SIG-M5 treated with dmso at 0.1 percent for 504 hours (cell line): ENCODE data around the gene LAMA3.

Experiments used
- DNase-seq: peaks from one replicate; lab custom pipeline; 2025; ENCODE audit not compliant: unreplicated experiment; lab: John Stamatoyannopoulos, UW

The LAMA3 gene

DNA sequence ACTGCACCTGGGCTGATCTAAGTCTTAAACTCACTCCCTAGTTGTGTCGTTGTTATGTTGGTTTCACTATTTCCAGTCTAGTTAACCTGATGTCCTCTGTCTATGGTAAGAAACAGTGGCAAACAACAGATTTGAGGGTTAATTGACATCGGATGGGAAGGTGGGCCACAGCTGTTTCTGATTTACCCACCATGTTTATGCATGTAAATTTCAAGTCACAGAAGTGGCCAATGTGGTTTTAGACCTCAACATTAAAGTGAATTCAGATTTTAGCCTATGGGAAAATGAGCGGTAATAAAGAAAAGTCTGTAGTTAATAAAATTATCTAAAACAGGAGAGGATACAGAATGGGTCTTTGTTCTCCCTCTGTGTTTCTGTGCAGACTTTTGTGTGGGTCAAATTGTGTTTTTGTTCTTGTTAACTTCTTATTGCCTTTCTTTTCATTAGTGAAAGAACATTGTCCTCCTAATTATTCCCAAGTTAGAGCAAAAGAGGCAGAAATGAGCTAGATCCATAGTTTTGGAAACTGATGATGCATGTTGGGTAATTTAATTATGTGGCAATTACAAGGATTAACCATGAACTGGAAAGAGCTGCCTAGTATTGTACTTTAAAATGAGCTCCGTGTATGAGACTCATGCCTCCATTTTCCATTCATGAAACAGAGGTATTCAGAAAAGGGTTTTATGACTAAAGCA, 83.2 kb downstream of the LAMA3 start:
- no peak for DNase-seq

DNA sequence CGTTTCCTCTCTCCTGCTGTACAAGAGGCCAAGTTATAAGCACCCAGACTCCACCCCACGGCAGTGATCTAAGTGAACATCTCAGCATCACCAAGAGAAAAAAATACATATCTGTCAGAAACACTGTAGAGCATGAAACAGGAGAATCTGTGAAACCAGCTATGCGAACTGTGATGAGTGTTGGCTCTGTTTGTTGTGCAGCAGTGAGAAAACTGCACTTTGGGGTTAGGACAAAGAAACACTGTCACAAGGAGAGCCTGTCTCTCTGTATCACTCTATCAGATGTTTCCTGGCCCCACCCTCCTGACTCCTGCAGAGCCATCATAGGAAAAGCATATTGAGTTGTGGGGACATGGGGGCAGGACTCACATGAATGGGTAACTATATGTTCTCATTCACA, 87.1 kb downstream of the LAMA3 start:
- DNase-seq = no peak

DNA sequence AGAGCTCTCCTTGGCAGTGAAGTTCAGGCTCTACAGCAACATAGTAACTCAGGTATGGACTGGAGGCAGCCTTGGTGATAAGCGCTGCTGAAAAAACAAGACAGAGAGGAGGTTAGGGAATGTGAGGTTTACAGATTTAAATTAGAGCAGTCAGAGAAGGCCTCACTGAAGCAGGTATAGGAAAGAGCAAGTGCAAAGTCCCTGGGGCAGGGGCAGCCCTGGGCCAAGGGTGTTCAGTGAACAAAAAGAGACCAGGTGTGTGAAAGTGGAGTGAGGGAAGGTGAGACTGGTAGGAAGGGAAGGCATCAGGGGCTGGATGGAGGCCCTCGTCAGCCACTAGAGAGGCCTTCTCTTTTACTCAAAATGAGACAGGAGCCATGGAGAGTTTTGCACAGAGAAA, 89.6 kb downstream of the LAMA3 start:
- no peak for DNase-seq

DNA sequence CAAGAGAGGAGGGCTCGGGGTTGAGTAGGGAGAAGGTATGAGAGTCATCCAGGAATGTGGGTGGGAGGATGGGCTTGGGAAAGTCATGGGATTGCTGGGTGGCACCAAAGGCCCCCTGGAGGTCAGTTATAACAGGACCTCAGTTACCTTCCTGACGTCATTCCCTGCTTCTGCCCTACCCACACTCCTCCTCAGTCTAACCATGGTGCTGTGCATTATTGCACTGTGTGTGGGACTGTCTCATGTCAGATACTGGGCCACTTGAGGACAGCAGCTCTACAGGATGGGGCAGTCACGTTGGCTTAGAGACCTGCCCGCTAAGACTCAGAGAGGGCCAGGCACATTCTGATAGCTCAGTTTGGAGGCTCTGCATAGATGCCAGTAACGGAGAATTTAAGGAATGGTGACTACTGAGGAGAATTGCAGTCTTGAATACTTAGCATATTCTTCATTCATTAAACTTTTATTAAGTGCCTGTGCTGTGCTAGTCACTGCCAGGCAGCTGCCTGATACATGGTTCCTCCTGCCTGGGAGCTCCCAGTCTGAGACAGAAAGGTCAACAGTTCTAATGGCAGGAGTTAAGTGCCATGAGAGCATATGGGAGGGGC, 90.5 kb downstream of the LAMA3 start:
- no peak for DNase-seq

DNA sequence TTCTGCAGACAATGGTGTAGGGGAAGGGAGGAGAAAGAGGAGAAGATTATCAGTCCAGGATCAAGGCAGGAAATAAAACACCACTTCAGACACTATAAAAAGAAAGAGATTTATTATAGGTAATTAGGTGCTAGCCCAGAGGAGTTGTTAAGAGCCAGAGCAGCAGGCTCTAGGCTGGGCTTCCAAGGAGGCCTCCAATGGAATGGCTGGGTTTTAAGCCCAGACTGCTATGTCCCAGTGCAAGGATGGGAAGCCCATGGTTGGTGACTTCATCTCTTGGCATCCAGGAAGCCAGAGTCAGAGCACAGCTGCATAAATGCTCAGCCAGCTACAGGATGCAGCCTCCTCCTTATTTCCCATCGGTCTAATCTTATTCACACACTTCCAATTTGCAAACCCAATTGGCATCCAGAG, 95.6 kb downstream of the LAMA3 start:
- DNase-seq = no peak

DNA sequence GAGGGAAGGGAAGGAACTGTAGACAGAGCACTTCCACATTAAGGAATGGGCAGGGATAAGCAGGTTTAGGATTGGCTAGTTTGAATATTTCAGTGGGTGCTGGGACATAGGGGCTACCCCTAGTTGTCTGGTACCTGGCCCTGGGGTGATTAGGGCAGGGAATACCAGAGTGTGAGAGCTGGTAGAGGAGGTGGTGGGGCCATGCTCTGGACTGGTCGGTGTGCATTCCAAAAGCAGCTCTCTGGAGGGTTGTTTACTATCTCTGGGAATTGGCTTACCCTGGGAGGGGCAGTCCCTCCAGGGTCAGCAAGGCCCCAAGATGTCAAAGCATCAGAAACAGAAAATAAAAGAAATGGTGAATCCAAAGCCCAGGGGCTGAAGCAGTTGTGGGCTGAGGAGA, 103.8 kb downstream of the LAMA3 start:
- no peak for DNase-seq

DNA sequence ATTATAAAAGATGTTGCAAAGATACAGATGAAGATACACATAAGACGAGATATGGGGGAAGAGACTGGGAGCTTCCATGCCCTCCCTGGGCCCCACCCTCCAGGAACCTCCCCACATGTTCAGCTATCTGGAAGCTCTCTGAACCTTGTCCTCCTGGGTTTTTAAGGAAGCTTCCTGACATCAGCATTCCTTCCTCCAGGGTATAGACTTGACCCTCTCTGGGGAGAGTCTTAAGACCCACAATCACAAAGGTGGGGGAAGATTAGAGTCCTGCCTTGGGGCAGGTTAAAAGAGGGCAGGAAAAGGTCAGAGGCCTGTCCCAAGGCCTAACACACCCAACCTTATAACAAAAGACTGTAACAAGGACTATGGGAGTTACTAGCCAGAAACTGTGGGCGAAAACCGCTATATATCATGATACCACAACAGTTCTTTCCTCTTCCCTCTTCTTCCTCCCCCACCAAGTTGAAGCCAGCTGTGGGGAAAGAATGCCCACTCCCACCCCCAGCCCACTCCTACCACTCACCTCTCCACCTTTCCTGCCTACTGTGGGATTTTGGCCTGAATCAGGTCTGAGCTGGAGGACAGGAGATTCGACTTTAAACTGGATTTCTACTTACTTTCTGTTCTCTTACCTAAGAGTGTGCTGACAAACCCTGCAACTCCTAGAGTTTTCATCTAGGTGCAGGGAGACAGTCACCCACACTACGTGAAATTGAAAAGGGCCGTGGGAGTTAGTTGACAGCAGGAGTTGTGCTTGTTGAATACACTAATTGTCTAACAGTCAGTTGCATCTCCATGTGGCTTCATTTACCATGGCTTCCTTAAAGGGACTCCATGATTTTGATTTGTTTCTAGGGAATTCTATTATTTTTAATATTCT, 105.0 kb downstream of the LAMA3 start:
- DNase-seq = no peak

DNA sequence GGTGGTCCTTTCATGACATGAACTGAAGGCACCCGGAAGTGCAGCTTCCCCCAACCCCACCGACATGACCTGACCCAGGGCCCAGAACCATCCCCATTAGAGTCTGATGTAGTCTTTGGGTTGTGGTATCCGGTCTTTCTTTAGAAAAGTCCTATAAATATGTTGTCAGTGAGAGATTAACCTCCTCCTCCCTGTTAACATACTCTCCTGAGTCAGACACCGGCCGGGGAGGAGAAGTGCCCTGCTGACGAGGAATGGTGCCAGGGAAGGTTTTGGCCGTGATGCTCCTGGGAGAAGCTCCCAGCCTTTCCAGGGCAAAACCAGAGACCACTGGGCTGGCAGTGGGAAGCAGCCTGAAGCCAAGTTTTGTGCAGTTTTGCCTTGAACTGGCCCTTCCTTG, 109.0 kb downstream of the LAMA3 start:
- DNase-seq = no peak

DNA sequence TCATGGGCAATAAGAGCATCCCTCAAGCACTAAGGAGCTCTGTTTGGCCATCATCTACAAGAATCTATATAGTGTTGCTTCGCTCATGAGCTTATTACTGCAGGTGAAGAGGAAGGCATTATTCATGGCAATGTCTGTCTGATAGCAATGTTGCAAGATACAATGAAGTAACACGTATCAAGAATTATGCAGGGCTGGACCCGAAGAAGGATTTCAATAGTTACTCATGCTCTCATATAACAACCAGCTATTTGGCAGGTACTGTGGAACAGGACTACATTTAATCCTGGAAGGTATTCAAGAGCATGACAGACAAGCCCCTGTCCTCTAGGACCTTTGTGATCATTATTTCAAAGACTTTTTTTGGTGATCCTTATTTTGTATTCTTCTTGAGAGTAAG, 109.6 kb downstream of the LAMA3 start:
- no peak for DNase-seq

DNA sequence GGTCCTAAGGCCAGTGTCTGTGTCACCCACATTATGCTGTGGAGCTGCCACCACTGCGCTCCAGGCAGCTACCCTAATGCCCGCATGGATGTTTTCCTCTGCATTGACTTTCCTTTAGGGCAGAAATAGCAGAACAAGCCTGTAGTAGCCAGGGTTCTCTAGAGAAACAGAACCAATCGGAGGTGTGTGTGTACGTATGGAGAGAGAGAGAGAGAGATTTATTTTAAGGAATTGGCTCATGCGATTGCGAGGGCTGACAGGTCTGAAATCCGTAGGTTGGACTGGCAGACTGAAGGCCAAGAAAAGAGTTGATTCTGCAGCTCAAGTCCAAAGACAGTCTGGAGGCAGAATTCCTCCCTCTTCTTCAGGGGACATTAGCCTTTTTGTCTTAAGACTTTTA, 110.3 kb downstream of the LAMA3 start:
- no peak for DNase-seq

DNA sequence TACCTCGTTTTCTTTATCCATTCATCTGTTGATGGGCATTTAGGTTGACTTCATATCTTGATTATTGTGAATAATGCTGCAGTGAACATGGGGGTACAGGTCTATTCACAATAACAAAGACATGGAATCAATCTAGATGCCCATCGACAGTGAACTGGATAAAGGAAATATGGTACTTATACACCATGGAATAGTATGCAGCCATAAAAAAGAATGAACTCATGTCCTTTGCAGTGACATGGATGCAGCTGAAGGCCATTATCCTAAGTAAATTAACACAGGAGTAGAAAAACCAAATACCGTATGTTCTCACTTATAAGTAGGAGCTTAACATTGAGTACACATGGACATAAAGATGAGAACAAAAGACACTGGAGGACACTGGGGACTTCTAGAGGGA, 111.6 kb downstream of the LAMA3 start:
- no peak for DNase-seq

DNA sequence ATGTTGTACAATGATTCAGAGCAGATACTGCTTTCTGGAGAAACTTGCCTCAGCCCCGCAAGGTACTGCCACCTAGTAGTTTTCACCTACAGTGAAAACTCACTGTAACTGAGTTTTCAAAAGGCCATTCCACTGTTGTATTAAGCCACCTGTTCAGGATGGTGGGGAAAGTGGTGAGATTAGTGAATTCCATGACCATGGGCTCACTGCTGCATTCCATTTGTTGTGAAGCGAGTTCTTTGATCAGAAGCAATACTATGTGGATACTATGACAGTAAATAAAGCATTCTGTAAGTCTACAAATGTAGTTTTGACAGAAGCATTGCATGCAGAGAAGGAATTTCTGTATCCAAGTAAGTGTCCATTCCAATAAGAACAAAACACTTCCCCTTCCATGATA, 113.6 kb downstream of the LAMA3 start:
- no peak for DNase-seq

DNA sequence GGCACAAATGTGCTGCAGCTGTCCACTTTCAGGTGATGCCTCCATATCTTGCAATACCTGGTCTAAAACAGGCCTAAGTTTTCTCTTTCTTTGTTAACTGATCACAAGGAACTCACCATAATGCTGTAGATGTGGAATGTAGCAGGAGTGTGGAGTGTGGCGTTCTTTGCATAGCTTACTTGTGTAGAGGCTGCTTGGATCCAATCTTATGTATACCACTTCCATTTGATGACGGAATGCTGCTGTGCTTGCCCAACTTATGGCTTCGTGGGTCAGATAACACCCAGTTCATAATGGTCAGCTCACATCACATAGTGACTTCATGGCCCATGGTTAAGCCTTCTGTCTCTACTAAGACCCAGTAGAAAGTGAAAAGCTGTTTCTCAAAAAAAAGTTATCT, 114.5 kb downstream of the LAMA3 start:
- no peak for DNase-seq

DNA sequence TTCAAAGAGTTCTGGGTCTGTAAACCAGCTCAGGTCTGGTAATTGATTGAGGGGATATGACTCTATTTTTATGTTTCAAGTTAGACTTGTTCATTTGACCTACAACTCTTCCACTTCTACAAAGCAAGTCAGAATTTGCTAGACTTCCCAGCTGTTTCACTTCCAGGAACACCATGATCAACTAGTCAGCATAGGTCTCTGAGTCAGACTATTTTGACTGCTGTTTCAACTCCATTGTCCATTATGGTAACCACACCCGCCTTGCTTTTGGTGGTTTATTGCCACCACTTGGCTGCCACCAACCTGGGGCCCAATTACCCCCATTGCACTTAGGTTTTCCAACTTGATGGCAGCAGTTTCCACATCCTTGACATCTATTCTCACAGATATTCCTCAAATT, 116.6 kb downstream of the LAMA3 start:
- no peak for DNase-seq

DNA sequence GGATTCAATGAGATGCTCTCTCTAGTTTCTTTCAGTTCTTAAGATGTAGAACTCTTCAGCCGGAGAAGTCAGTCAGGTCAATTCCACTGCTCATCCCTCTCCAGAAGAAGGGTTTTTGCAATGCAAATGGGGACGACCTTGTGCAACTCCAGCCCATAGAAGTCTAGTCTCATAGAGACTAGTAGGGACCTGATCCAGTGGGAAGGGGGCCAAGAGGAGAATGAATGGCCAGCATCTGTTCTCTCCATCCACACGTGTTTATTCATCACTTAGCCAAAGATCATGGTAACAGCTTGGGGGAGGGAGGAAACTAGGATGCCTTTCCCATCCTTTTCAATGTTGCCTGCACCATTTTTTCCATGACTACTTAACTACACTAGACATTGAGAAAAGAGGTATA, 120.2 kb downstream of the LAMA3 start:
- DNase-seq = no peak

DNA sequence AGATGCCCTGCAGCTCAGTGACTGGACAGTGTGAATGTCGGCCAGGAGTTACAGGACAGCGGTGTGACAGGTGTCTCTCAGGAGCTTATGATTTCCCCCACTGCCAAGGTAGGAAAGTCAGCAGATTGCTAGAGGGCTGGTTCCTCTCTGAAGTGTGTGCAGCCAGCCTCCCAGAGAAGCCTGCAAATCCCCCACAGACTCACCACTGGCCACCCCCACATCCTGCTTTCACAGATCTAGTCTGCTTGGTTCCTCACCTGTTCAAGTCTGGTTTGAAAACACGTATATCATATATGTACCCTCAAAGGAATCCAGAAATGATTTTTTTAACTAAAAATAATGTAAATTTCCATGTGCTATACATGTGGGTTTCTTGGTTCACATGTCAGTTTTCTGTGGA, 121.1 kb downstream of the LAMA3 start:
- DNase-seq = no peak

DNA sequence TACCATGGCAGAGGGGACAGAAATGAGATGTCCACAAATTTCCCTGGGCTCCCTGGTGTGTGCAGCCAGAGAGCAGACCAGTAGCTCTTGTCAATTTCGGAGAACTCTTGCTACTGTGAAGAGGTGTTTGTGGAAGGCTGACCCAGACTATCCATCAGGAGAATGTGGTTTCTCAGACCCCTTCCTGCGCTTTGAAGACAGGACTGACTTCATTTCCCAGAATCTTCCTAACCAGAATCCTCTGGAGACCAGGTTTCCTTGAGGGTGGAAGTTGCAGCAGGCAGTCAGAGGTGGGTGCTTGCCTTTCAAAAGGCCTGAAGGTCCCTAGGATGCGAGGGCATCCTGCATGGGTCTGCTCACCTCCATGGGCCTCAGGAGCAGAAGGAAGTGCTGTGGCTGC, 121.9 kb downstream of the LAMA3 start:
- DNase-seq = no peak

DNA sequence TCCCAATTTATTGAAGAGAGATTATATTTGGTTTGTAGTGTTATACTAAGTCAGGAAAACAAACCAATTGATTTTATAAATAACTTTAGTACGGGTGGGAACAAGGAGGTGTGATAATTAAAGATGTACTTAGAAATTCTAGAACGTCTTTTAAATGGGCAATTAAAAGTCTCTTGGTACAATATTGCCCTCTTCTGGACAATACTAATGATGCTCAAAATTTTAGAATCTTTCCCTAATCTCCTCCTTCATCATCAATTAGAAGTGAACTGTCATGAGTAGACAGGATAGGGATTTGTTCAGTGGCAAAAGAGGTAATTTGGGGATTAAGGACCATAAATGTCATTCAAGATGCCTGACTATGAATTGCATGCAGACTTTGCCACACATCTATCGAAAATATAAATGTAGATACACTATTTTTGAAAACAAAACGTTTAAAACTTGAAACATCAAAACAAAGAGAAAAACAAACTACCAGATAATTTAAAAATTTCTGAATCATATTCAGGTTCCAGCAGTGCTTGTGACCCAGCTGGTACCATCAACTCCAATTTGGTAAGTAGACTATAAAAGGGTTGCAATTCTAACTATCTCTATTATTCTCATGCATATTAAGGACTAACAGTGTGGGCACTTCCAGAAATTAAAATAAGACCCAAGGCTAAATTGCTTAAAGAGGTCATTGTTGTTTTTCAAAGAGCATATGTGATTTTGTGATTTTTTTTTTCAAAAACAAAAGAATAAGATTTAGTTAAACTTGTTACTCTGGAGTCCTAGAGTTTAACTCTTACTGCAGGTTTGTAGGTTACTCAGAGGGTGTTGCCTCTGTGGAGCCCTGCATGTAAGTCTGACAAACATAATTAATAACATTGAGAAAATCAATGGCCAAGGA, 123.5 kb downstream of the LAMA3 start:
- DNase-seq = peak; percentile 50

DNA sequence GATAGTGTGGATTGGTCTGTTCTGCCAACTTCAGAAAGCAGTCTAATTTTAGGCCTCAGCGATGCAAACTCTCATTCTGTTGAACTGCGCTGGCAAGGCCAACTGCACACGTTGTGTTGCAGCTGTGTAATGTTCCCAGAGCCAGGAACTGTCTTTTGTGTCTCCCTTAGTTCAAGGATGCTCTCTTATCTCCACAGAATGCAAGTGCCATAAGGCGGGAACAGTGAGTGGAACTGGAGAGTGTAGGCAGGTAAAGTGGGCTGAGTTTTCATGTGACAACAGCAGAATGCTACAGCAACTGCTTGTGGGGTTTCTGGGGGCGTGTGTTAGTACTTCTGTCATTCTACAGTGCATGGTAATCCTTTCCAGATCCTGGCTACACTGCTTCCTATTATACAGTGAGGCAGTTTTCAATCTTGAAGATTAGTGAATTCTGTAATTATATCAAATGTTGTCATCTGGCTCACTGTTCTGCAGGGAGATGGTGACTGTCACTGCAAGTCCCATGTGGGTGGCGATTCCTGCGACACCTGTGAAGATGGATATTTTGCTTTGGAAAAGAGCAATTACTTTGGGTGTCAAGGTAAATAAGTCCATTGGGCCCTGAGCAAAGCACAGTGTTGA, 125.8 kb downstream of the LAMA3 start:
- no peak for DNase-seq

DNA sequence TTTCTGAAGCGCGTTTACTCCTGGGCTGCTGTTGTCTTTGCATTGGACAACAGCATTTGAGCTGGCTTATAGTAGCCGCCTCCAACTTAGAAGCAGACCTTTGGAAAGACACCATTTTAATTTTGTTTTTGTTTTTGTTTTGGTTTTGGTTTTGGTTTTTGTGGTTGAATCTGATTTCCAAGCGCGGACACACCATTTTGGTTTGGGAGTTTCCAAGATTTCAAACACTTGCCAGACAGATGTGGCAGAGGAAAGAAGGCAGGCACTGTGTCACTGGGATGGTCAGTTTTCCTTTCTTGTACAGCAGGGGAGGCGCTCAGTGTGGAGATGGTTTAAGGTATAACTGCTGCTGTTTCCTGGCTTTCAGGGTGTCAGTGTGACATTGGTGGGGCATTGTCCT, 126.8 kb downstream of the LAMA3 start:
- no peak for DNase-seq

DNA sequence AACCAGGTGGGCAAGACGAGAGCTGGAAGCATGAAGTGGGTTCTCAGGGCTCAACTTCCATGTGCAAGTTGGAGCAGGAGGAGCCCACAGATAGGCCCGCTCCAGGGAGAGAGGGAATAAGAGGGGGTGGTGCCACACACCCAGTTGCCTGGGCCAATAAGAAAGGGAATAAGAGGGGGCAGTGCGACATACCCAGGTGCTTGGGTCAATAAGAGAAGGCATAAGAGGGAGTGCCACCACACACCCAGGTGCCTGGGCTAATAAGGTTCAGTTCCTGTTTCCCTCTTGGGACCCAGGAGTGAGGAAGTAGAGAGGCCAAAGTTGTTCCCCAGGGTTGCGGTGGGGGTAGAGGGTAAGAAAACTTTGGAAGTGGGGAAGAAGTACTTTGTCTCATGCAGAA, 127.5 kb downstream of the LAMA3 start:
- no peak for DNase-seq
